ENCODE measurements around the gene AMIGO1.

AMIGO1 gene, protein sequence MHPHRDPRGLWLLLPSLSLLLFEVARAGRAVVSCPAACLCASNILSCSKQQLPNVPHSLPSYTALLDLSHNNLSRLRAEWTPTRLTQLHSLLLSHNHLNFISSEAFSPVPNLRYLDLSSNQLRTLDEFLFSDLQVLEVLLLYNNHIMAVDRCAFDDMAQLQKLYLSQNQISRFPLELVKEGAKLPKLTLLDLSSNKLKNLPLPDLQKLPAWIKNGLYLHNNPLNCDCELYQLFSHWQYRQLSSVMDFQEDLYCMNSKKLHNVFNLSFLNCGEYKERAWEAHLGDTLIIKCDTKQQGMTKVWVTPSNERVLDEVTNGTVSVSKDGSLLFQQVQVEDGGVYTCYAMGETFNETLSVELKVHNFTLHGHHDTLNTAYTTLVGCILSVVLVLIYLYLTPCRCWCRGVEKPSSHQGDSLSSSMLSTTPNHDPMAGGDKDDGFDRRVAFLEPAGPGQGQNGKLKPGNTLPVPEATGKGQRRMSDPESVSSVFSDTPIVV

DNA sequence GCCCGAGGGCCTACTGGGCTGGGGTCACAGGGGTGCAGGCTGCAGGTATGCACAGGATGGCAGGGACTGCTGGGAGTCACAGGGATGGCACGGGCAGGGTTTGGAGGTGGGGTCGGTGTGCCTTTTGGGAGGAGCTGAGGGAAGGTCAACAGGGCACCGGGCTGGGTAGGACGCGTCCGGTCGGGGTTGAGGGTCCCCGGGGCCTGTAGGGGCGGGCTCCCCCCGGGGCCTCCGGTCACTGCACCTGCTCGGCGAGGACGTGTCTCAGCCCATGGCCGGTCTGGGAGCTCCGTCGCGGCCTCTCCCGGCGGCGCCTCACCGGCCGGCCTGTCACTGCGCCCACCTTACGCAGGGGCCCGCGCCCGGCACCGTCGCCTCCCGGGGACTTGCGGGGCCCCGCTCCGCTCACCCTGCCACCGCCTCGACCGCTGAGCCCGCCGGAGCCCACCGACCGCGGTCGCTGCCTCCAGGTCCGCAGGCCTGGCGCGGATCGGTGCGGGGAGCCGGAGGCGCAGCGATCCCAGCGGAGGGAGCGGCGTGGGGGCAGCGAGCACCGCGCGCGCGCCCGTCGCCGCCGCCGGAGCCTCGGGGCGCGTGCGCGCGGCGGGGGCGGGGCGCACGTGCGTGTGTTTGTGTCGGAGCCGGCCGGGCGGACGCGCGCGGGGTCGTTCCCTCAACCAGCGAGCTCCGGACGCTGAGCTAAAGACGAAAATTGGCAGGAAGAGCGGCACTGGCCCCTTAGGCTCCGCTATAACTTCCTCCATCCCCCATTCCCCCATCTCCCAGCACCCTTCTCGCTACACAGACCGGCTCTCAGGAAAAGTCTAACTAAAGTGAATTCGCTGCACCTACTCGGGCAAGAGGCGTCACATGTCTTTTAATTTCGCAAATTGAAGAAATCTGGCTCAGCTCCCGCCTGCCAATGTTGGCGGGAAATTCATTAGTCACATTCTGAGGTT, at the start of gene AMIGO1:
Gene AMIGO1, minus strand, starts transcription at position 552 of the 959 bp plus-strand sequence. CDS start 815 bp downstream, outside the sequence.
- peak; percentile 65 to 72 for ATAC-seq

DNA sequence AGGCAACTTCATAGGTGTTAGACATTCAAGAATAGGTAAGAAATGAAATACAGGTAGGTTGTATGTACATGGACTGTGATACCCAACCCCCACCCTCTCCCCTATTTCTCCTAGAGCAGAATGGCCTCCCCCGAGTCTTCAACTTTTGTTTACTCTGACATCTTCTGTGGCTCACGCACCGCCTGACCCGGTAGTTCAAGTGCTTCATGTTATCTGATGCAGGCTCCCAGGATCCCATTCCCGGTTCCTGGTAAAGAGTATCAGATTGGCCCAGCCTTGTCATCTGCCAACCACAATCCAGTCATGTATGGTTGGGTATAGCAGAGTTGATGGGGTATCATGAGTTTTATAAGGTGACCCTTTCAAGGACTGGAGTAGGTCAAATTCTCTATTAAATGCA, 48.0 kb upstream of the AMIGO1 start:
- ATAC-seq = no peak

GRCh38 chr1:109556563-109556962, 47.0 kb upstream of the AMIGO1 start:
- ATAC-seq = no peak

- ATAC-seq = peak; percentile 97 to 98
Measured at GRCh38 chr1:109548321-109549267, 39.1 kb upstream of the AMIGO1 start, which contains the start of gene GNAI3. GNAI3 (plus strand) TSS chr1:109548615; CDS start chr1:109548721, 106 bp downstream.

- no peak for ATAC-seq
Measured at GRCh38 chr1:109547463-109548320, 38.2 kb upstream of the AMIGO1 start.

DNA sequence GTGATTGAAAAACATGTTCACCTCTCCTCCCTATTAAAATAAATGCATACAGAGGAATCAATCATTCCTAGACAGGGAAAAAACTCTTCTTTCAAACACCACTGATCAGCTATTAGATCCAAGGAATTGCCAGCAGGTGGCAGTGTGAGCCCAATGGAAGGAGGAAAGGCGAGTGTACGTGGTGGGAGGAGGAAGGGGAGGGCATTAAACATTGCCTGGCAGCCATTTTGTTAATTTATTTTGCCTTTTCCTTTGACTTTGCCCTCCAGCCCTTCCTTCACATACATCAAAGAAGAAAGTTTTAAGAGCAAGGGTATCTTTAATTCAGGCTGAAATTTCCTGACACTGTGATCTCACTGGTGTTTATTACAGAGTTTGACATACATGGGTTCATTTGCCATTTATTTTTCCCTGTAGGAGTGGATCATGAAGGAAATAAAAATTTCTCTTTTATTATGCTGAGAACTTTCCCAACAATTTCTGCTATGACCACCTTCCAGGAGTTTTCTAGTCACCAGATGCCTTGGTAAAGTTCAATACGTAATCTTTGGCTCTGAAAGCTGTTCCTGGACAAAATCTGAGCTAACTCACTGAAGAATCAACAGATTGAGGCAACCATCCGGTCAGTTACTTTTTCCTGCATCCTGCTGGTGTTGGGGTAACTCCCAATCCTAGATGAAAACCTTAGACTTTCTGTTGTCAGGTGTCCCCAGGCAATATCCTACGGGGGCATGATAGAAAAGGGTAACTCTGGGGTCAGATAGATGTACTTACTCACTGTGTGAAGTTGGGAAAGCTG, 37.0 kb upstream of the AMIGO1 start:
- peak; percentile 40 to 42 for ATAC-seq

DNA sequence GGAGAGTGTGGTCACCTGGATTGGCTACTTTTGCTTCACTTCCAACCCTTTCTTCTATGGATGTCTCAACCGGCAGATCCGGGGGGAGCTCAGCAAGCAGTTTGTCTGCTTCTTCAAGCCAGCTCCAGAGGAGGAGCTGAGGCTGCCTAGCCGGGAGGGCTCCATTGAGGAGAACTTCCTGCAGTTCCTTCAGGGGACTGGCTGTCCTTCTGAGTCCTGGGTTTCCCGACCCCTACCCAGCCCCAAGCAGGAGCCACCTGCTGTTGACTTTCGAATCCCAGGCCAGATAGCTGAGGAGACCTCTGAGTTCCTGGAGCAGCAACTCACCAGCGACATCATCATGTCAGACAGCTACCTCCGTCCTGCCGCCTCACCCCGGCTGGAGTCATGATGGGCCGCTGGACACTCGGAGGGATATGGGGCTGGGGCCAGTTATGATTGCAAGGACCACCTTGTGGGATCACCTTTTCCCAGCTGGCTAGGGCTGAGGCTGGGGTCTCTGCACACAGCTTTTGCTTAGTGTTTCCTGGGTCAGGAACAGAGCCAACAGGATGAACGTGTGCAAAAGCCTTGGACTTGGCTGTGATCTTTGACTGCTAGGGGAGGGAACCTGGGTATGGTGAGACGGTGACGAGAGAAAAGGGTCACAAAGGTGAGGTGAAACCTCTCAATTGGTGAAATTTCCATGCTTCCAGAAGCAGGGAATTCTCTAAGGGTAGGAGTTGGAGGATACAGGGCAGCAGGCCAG, 34.6 kb upstream of the AMIGO1 start:
- no peak for ATAC-seq

DNA sequence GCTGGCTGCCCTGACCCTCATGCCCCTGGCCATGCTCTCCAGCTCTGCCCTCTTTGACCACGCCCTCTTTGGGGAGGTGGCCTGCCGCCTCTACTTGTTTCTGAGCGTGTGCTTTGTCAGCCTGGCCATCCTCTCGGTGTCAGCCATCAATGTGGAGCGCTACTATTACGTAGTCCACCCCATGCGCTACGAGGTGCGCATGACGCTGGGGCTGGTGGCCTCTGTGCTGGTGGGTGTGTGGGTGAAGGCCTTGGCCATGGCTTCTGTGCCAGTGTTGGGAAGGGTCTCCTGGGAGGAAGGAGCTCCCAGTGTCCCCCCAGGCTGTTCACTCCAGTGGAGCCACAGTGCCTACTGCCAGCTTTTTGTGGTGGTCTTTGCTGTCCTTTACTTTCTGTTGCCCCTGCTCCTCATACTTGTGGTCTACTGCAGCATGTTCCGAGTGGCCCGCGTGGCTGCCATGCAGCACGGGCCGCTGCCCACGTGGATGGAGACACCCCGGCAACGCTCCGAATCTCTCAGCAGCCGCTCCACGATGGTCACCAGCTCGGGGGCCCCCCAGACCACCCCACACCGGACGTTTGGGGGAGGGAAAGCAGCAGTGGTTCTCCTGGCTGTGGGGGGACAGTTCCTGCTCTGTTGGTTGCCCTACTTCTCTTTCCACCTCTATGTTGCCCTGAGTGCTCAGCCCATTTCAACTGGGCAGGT, 33.9 kb upstream of the AMIGO1 start:
- no peak for ATAC-seq

DNA sequence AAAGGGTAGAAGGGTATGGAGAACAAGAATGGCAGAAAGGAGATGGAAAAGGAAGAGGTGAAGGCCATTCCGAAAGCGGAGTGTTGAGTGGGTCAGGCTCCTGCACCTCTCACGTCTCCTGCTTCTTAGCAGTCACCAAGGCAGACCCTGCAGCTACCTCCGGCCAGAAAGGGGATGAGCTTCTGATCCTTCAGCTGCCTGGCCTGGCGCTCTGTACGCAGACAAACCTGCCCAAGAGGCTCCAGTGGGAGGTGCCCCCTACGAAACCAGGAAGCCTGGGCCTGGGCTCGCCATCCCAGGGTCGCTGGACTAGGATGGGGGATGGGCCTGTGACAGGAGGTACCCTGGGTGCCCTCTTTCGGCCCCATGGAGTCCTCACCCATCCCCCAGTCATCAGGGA, 33.1 kb upstream of the AMIGO1 start:
- no peak for ATAC-seq

GRCh38 chr1:109541102-109541501, 31.6 kb upstream of the AMIGO1 start:
- no peak for ATAC-seq

GRCh38 chr1:109539676-109540075, 30.1 kb upstream of the AMIGO1 start, which contains the start of gene GPR61:
GPR61 (plus strand) TSS chr1:109539872; CDS start chr1:109543023, 3,151 bp downstream.
- no peak for ATAC-seq

- no peak for ATAC-seq
Measured at GRCh38 chr1:109538827-109539555, 29.5 kb upstream of the AMIGO1 start.

DNA sequence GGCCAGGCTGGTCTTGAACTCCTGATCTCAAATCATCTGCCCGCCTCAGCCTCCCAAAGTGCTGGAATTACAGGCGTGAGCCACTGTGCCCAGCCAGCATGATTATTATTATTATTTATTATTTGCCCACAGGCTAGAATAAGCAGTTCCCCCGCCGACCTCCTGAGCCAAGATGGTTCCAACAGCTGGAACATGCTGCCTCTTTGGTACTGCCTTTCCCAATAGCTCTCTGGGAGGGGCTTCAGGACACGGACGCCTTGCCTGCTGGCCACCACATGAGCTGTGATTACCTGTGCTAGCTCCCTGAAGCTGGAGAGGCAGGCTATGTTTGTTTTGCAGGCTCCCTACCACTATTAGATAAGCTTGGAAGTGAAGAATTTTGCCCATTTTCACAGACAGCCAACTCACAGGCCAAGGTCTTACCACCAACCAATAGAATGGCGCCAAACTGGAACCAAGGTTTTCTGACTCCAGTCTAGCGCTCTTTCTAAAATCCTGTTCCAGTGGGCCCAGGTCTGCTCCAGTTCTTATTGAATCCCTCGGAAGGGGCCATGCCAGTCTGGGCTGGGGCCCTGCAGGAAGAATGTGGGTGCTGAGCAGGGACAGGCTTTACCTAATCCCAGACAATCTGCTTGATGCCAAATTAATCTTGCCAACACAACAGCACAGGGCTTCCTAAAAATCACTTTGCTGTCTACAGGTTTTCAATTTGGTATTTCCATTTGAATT, 28.1 kb upstream of the AMIGO1 start:
- no peak for ATAC-seq

DNA sequence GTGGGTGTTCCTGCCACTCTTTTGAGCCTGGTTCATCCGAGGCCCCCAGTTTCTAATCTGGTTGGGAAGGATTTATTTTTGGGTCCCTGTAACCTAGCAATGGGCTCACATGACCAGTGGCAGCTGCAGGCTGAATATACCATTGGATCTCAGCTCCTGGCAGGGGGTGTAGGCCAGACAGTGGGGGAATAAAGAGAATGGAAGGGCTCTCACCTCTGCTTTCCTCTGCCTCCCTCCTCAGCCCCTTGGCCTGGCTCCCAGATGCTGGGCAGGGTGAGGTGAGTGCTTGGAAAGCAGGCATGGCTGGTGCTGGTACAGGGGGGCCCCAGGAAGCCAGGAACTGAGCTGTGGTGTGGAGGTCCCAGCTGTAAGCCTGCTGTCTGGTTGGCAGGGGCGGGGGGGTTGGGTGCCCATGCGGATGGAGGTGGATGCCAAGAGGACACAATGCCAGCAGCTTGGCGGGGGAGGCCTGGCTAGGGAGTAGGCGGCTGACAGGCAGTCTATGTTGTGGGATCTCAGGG, 26.5 kb upstream of the AMIGO1 start:
- no peak for ATAC-seq

DNA sequence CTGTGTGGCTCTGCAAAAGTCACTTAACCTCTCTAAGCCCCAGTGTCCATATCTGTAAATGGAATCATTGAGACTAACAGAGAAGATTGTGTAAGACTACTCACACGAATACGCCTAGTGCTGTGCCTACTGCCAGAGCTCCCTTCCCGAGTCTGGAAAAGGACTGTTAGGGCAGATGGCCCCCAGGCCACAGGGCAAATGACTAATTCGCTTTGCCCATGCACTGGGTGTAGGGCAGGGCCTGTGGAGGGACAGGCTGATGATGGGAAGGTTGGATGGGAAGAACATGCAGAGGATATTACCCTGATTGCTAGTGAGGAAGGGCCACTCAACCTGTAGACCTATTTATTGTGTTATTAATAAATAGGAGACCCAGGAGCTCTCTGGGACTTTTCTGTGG, 26.0 kb upstream of the AMIGO1 start:
- no peak for ATAC-seq

GRCh38 chr1:109534307-109534858, 24.9 kb upstream of the AMIGO1 start:
- no peak for ATAC-seq

Data from activated CD4-positive, CD25-positive, alpha-beta regulatory T cell treated with anti-CD3 and anti-CD28 coated beads, Interleukin-2, amount 50 U/mL, for 24 hours (primary cell).